Body of pancreas (tissue), 4 donors: ENCODE results near the gene TWF2.

Source experiments
- CTCF ChIP-seq, 7 experiments: fragments of 450-650 bp in 4 of 7; fragments of 200-600 bp in 3 of 7; sonication (generic) in 3 of 7; IDR thresholded peaks; one replicate each; pipeline ENCODE4 v1.5.1; 2016 to 2019; ENCODE audit warnings: antibody characterized with exemption in 7 of 7
- POLR2A ChIP-seq, 3 donors: fragments of 450-650 bp; IDR thresholded peaks; one replicate each; pipeline ENCODE4 v1.6.1; 2016; ENCODE audit warnings: antibody characterized with exemption in 3 of 3, mild to moderate bottlenecking in 2 of 3

- TF ChIP-seq CTCF (IDR thresholded peaks at IDR 0.05), result no peak
- TF ChIP-seq POLR2A (IDR thresholded peaks at IDR 0.05), result no peak
Observed at GRCh38 chr3:52233108-52233591, 5.8 kb downstream of the TWF2 start.
